Measurements from ENCODE around the gene DNALI1.

DNA sequence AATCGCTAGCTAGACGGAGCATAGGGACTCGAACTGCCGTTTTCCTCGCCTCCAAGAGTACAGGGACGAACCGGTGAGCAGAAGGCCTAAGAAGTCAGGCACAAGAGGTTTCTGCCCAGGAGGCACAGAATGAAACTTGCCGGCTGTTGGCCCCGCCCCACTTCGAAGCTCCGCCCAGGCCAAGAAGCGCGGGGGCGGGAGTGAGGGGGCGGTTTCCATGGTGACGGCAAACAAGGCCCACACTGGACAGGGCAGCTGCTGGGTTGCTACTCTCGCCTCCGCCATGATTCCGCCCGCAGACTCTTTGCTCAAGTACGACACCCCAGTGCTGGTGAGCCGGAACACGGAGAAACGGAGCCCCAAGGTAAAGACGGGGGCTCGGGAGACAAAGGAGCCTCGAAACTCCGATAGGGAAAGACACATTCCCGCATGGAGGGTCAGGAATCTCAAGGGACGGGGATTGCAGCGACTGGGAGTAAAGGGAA, at the start of gene DNALI1:
- TF ChIP-seq, protein P1, sequence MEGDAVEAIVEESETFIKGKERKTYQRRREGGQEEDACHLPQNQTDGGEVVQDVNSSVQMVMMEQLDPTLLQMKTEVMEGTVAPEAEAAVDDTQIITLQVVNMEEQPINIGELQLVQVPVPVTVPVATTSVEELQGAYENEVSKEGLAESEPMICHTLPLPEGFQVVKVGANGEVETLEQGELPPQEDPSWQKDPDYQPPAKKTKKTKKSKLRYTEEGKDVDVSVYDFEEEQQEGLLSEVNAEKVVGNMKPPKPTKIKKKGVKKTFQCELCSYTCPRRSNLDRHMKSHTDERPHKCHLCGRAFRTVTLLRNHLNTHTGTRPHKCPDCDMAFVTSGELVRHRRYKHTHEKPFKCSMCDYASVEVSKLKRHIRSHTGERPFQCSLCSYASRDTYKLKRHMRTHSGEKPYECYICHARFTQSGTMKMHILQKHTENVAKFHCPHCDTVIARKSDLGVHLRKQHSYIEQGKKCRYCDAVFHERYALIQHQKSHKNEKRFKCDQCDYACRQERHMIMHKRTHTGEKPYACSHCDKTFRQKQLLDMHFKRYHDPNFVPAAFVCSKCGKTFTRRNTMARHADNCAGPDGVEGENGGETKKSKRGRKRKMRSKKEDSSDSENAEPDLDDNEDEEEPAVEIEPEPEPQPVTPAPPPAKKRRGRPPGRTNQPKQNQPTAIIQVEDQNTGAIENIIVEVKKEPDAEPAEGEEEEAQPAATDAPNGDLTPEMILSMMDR (IDR thresholded peaks at IDR 0.05; ENCODE audit: low read depth, low read length), result no peak
- no peak for TF ChIP-seq EZH2phosphoT487 (IDR thresholded peaks at IDR 0.05; ENCODE audit: low read depth)
